IPS DF 4.7 (cell line): ENCODE results near the gene ZCCHC14.
"Not testable (repeated sequence)": the region's sequence is repeated elsewhere in the genome, so short reads cannot be mapped to it uniquely, and the experiment has no call there.

Experiments used
- DNase-seq: peaks from one replicate; pipeline ENCODE4 v3.0.0-alpha.2; 2013; ENCODE audit warnings: low spot score; ENCODE audit errors: extremely low read depth

Gene ZCCHC14

GRCh38 chr16:87497767-87498290, 5.0 kb upstream of the ZCCHC14 start:
- not testable (repeated sequence) for DNase-seq

- DNase-seq = not testable (repeated sequence)
These were observed 4.4 kb upstream of the ZCCHC14 start for GRCh38 chr16:87497023-87497766.

- no peak for DNase-seq
These were observed 3.6 kb upstream of the ZCCHC14 start for GRCh38 chr16:87496447-87496801.

- DNase-seq = no peak
These were observed 3.0 kb upstream of the ZCCHC14 start for GRCh38 chr16:87495578-87496446.

GRCh38 chr16:87493608-87494280, 920 bp upstream of the ZCCHC14 start:
- no peak for DNase-seq

GRCh38 chr16:87492291-87492630, 563 bp downstream of the ZCCHC14 start:
- no peak for DNase-seq

GRCh38 chr16:87491522-87492290, 1.1 kb downstream of the ZCCHC14 start:
- DNase-seq = no peak

GRCh38 chr16:87490799-87491521, 1.9 kb downstream of the ZCCHC14 start:
- not testable (repeated sequence) for DNase-seq

GRCh38 chr16:87490096-87490798, 2.6 kb downstream of the ZCCHC14 start:
- DNase-seq = no peak

- DNase-seq = no peak
These were observed 3.3 kb downstream of the ZCCHC14 start for GRCh38 chr16:87489434-87490045.

- not testable (repeated sequence) for DNase-seq
These were observed 3.9 kb downstream of the ZCCHC14 start for GRCh38 chr16:87488960-87489359.

GRCh38 chr16:87487361-87487924, 5.4 kb downstream of the ZCCHC14 start:
- no peak for DNase-seq

GRCh38 chr16:87486713-87487247, 6.0 kb downstream of the ZCCHC14 start:
- DNase-seq = no peak

GRCh38 chr16:87486282-87486681, 6.5 kb downstream of the ZCCHC14 start:
- DNase-seq = no peak

- not testable (repeated sequence) for DNase-seq
These were observed 7.0 kb downstream of the ZCCHC14 start for GRCh38 chr16:87485792-87486191.

GRCh38 chr16:87484487-87485331, 8.1 kb downstream of the ZCCHC14 start:
- no peak for DNase-seq

- DNase-seq = no peak
These were observed 9.3 kb downstream of the ZCCHC14 start for GRCh38 chr16:87483481-87483880.

GRCh38 chr16:87482670-87483069, 10.2 kb downstream of the ZCCHC14 start:
- not testable (repeated sequence) for DNase-seq
